DND-41 (cell line): ENCODE measurements around the gene XRCC5.
A peak's percentile ranks its signal among the peaks of the same experiment; 100 is the strongest.
"Not testable (repeated sequence)": the region's sequence is repeated elsewhere in the genome, so short reads cannot be mapped to it uniquely, and the experiment has no call there.

ENCODE experiments used
- ATAC-seq: fragments of 200-7000 bp; cut with Tn5 transposase; 3 replicates; pipeline ENCODE4 v1.9.1; 2021; ENCODE audit warnings: low read depth; ENCODE audit not compliant: insufficient read depth
- DNase-seq: peaks from one replicate; pipeline ENCODE4 v3.0.0-alpha.2; 2020
- H2AFZ ChIP-seq: 2 replicates; pipeline ENCODE4 v1.6.0; 2012; ENCODE audit warnings: low read depth, low read length
- H3K27ac ChIP-seq: 2 replicates; pipeline ENCODE4 v1.5.1; 2012; ENCODE audit warnings: low read length, inconsistent platforms
- H3K27me3 ChIP-seq: fragments of 200-600 bp; sonication (generic); 2 replicates; pipeline ENCODE4 v1.6.0; 2012; ENCODE audit warnings: low read length, mild to moderate bottlenecking, inconsistent platforms; ENCODE audit not compliant: insufficient read depth, poor library complexity
- H3K36me3 ChIP-seq: 2 replicates; pipeline ENCODE4 v1.5.1; 2012; ENCODE audit warnings: low read length, inconsistent platforms; ENCODE audit not compliant: insufficient read depth
- H3K4me1 ChIP-seq: 2 replicates; pipeline ENCODE4 v1.5.1; 2012; ENCODE audit warnings: mild to moderate bottlenecking, low read length; ENCODE audit not compliant: insufficient read depth
- H3K4me2 ChIP-seq: 2 replicates; pipeline ENCODE4 v1.6.0; 2012; ENCODE audit warnings: mild to moderate bottlenecking, moderate library complexity, low read length, inconsistent platforms; ENCODE audit not compliant: insufficient read depth
- H3K4me3 ChIP-seq, 2 experiments: fragments of 200-600 bp in 1 of 2; shearing (Covaris generic) in 1 of 2; 2 replicates each; pipeline ENCODE4 v1.5.1; 2012 to 2016; ENCODE audit warnings: inconsistent platforms in 2 of 2, low read length in 2 of 2, mild to moderate bottlenecking in 2 of 2, low read depth in 1 of 2, moderate library complexity in 1 of 2
- H3K79me2 ChIP-seq: 2 replicates; pipeline ENCODE4 v1.6.0; 2012; ENCODE audit warnings: low read length, inconsistent platforms; ENCODE audit not compliant: insufficient read depth
- H3K9ac ChIP-seq: 2 replicates; pipeline ENCODE4 v1.6.0; 2012; ENCODE audit warnings: low read depth, mild to moderate bottlenecking, inconsistent platforms, low read length, moderate library complexity
- H3K9me3 ChIP-seq: 2 replicates; pipeline ENCODE4 v1.5.1; 2012; ENCODE audit warnings: low read length, moderate library complexity, mild to moderate bottlenecking, inconsistent platforms; ENCODE audit not compliant: insufficient read depth, severe bottlenecking
- H4K20me1 ChIP-seq: 2 replicates; pipeline ENCODE4 v1.6.0; 2012; ENCODE audit warnings: low read length; ENCODE audit not compliant: insufficient read depth
- CTCF ChIP-seq: IDR thresholded peaks from 2 replicates; pipeline ENCODE4 v1.5.1; 2012; ENCODE audit warnings: borderline replicate concordance, low read length, moderate library complexity, mild to moderate bottlenecking; ENCODE audit not compliant: poor library complexity, severe bottlenecking; ENCODE audit errors: extremely low read depth
- EZH2 ChIP-seq: IDR thresholded peaks from 3 replicates; pipeline ENCODE4 v1.6.1; 2012; ENCODE audit warnings: borderline replicate concordance, low read depth, mild to moderate bottlenecking, moderate library complexity, low read length, inconsistent platforms; ENCODE audit not compliant: severe bottlenecking

XRCC5 gene

DNA sequence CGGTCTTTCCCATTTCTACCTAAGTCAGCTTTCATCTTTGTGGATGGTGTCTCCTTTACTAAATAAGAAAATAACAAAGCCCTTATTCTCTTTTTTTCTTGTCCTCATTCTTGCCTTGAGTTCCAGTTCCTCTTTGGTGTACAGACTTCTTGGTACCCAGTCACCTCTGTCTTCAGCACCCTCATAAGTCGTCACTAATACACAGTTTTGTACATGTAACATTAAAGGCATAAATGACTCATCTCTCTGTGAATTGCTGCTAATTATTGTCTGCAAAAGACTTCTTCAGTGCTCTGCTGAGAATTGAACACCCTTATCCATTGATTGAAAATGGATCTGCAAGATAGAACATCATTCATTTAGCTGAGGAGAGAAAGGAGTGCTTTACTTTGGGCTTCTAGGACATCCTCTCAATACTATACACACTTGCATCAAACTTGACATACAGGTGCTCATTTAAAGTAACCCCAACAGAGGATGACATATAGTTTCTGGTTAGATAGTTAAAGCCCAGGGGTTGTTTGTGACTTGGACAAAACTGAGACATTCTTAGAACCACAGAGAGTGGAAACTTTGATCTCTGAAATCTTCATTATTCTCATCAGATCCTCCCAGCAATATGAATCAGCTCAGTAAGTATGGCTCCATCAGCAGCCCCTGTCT lies 97.0 kb downstream of the XRCC5 start:
- no peaks in the 10 kb centered on the region for H3K9me3 ChIP-seq
- H3K4me2 ChIP-seq: no peak overlapping the region
- peaks cover 5% of the 10 kb centered on the region; the same call in 1 of the 2 replicates for H4K20me1 ChIP-seq
- TF ChIP-seq CTCF: no peak
- TF ChIP-seq EZH2: no peak
- no peak overlapping the region for H2AFZ ChIP-seq
- no peaks in the 10 kb centered on the region for H3K27me3 ChIP-seq
- no peak overlapping the region for H3K4me3 ChIP-seq
- no peaks in the 10 kb centered on the region for H3K79me2 ChIP-seq
- ATAC-seq (no peak), DNase-seq (no peak)
- H3K27ac ChIP-seq: no peak overlapping the region
- peaks cover 78% of the 10 kb centered on the region for H3K36me3 ChIP-seq
- no peaks in the 10 kb centered on the region for H3K4me1 ChIP-seq
- no peak overlapping the region for H3K9ac ChIP-seq

- H3K27me3 ChIP-seq: no peaks in the 10 kb centered on the region
- H2AFZ ChIP-seq: no peak overlapping the region
- no peaks in the 10 kb centered on the region for H3K9me3 ChIP-seq
- peaks cover 5% of the 10 kb centered on the region; the same call in 1 of the 2 replicates for H4K20me1 ChIP-seq
- DNase-seq (no peak), ATAC-seq (no peak)
- no peaks in the 10 kb centered on the region for H3K79me2 ChIP-seq
- no peak overlapping the region for H3K27ac ChIP-seq
- no peak overlapping the region for H3K4me2 ChIP-seq
- H3K9ac ChIP-seq: no peak overlapping the region
- no peaks in the 10 kb centered on the region for H3K4me1 ChIP-seq
- H3K36me3 ChIP-seq: peaks cover 71% of the 10 kb centered on the region
- TF ChIP-seq EZH2 (no peak), CTCF (no peak)
- H3K4me3 ChIP-seq: no peak overlapping the region
These were observed 97.7 kb downstream of the XRCC5 start for GRCh38 chr2:216206821-216207220.

- not testable (repeated sequence) for H4K20me1 ChIP-seq, H3K27me3 ChIP-seq, H3K9me3 ChIP-seq, H3K79me2 ChIP-seq, H3K4me1 ChIP-seq, H3K9ac ChIP-seq, H3K4me2 ChIP-seq, H3K4me3 ChIP-seq, H3K27ac ChIP-seq, H2AFZ ChIP-seq, ATAC-seq, DNase-seq
- peaks cover 53% of the 10 kb centered on the region for H3K36me3 ChIP-seq
These were observed 99.5 kb downstream of the XRCC5 start for GRCh38 chr2:216208661-216209060.

DNA sequence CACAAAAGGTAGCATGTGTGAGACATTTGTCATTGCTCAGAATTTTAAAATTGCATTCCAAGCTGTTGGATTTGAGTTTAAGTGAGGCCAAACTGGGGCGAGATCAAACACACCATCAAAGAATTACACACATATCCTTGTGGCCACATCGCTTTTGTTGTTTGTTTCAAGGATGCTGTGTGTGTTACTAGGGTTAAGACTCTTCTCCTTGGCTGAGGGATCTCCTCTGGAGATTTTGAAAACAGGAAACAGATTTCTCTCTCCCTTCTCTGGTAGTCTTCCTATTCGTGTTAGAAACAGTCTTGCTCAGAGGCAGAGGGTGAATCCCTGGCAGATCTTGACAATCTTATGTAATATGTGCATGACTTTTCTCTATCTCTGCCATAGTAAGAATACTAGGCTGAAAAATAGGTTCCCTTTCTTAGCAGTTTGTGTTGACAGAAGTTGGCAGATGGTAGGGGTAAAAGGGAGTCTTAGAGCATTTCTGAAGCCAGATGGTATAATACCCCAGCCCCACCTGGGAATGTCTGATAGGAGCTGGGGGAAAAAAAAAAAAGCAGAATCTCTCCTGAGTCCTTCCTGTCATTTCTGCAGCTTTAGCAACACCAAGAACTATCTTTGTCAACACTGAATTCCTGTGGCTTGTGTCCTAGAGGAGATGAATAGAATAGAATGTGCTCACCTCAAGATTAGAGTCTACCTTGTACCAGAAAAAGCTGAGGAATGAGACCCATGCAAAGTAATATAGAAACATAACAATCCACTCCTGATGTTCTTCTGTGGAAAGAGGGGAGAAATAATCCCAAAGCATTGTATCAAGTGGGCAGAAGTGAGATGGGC lies 101.8 kb downstream of the XRCC5 start:
- no peaks in the 10 kb centered on the region for H3K79me2 ChIP-seq
- ATAC-seq (peak; percentile 20; the same call in 1 of the 3 replicates), DNase-seq (no peak)

More for the DNA sequence above, 101.8 kb downstream of the XRCC5 start:
- H4K20me1 ChIP-seq: no peaks in the 10 kb centered on the region
- no peaks in the 10 kb centered on the region for H3K27me3 ChIP-seq
- peaks cover 30% of the 10 kb centered on the region for H3K36me3 ChIP-seq
- H3K9me3 ChIP-seq: no peaks in the 10 kb centered on the region
- H3K4me3 ChIP-seq: no peak overlapping the region
- no peak overlapping the region for H2AFZ ChIP-seq
- TF ChIP-seq CTCF (no peak), EZH2 (no peak)
- no peaks in the 10 kb centered on the region for H3K4me1 ChIP-seq
- no peak overlapping the region for H3K4me2 ChIP-seq
- H3K9ac ChIP-seq: no peak overlapping the region
- no peak overlapping the region for H3K27ac ChIP-seq
